HCT116 (cell line): ENCODE data around the gene HDGF. TPM values are rescaled to one million over a fixed set of nuclear protein-coding genes. Genes with fewer than 3 reads are reported as not detected.

Source experiments
- ATAC-seq: fragments of 200-7000 bp; cut with Tn5 transposase; 2 replicates; pipeline ENCODE4 v1.9.1; 2020; ENCODE audit warnings: mild to moderate bottlenecking, moderate library complexity
- BruUV-seq: library from RNA; stranded (reverse); fragments of 400-500 nt; replicated peaks from 2 replicates; lab custom pipeline; 2021; lab: Mats Ljungman, UMichigan
- CTCF ChIA-PET: fragments of 300-600 bp; sonication (Branson Sonifier 250); formaldehyde crosslinking; loops from one replicate; lab custom pipeline; 2021; ENCODE audit warnings: antibody characterized with exemption; lab: Charles Lee
- POLR2A ChIA-PET: fragments of 300-600, 350-600 bp; sonication (Branson Sonifier 250); formaldehyde crosslinking; loops from one replicate; lab custom pipeline; 2021; ENCODE audit warnings: antibody characterized with exemption; lab: Charles Lee
- RAD21 ChIA-PET, 2 experiments: fragments of 300-600 bp; sonication (Branson Sonifier 250); formaldehyde crosslinking; loops; one replicate each; lab custom pipeline; 2023; ENCODE audit warnings: low total read pairs in 2 of 2; ENCODE audit not compliant: uncharacterized antibody in 2 of 2, unreplicated experiment in 2 of 2, low non-redundant PET in 1 of 2; lab: Charles Lee
- DNase-seq: peaks from one replicate; pipeline ENCODE4 v3.0.0-alpha.2; 2010; ENCODE audit warnings: low read depth, low spot score
- H2AFZ ChIP-seq: fragments of 200-600 bp; shearing (Covaris generic), sonication (generic); 2 replicates; pipeline ENCODE4 v1.6.1; 2017; ENCODE audit warnings: low read depth, mixed run types, mixed read lengths, antibody characterized with exemption, low read length; ENCODE audit not compliant: poor library complexity, severe bottlenecking
- H3K27ac ChIP-seq: 2 replicates; pipeline ENCODE4 v1.5.1; 2012; ENCODE audit warnings: low read depth, low read length
- H3K27me3 ChIP-seq: fragments of 200-600 bp; sonication (generic); 2 replicates; pipeline ENCODE4 v1.6.1; 2016; ENCODE audit warnings: mixed run types, low read length, mixed read lengths; ENCODE audit not compliant: insufficient read depth
- H3K36me3 ChIP-seq, 2 experiments: fragments of 200-500 bp in 1 of 2; fragments of 200-600 bp in 1 of 2; sonication (Bioruptor generic) in 1 of 2; sonication (generic) in 1 of 2; 2 replicates each; pipeline versions ENCODE4 v1.5.1 to v1.6.1; 2014 to 2016; ENCODE audit warnings: low read length in 2 of 2, inconsistent platforms in 1 of 2, mixed read lengths in 1 of 2, mixed run types in 1 of 2; ENCODE audit not compliant: insufficient read depth in 2 of 2, control insufficient read depth in 1 of 2
- H3K4me1 ChIP-seq, 2 experiments: fragments of 200-600 bp in 1 of 2; sonication (generic) in 1 of 2; 2 replicates each; pipeline versions ENCODE4 v1.5.1 to v1.6.1; 2012 to 2017; ENCODE audit warnings: low read length in 2 of 2, inconsistent platforms in 1 of 2, mild to moderate bottlenecking in 1 of 2, mixed read lengths in 1 of 2, mixed run types in 1 of 2, moderate library complexity in 1 of 2; ENCODE audit not compliant: insufficient read depth in 2 of 2, control insufficient read depth in 1 of 2
- H3K4me2 ChIP-seq: fragments of 200-600 bp; sonication (generic); 2 replicates; pipeline ENCODE4 v1.6.1; 2017; ENCODE audit warnings: mixed run types, low read length, mixed read lengths
- H3K4me3 ChIP-seq, 2 experiments: fragments of 200-600 bp in 1 of 2; sonication (generic) in 1 of 2; replicated peaks in 1 of 2; 2 replicates each; pipeline ENCODE4 v1.5.1; 2011 to 2016; ENCODE audit warnings: low read length in 2 of 2, control low read depth in 1 of 2, low read depth in 1 of 2, mild to moderate bottlenecking in 1 of 2, mixed read lengths in 1 of 2, mixed run types in 1 of 2
- H3K79me2 ChIP-seq: fragments of 200-600 bp; sonication (generic); 2 replicates; pipeline ENCODE4 v1.6.1; 2017; ENCODE audit warnings: mild to moderate bottlenecking, mixed run types, low read length, moderate library complexity, mixed read lengths; ENCODE audit not compliant: insufficient read depth
- H3K9ac ChIP-seq: fragments of 200-600 bp; sonication (generic); 2 replicates; pipeline ENCODE4 v1.6.1; 2016; ENCODE audit warnings: low read length, mixed read lengths
- H3K9me2 ChIP-seq: fragments of 200-600 bp; sonication (generic), shearing (Covaris generic); 2 replicates; pipeline ENCODE4 v1.6.1; 2017; ENCODE audit warnings: mixed run types, mild to moderate bottlenecking, moderate library complexity; ENCODE audit not compliant: insufficient read depth
- H3K9me3 ChIP-seq, 2 experiments: fragments of 200-500 bp in 1 of 2; fragments of 200-600 bp in 1 of 2; sonication (Bioruptor generic) in 1 of 2; sonication (generic) in 1 of 2; 2 replicates each; pipeline ENCODE4 v1.6.1; 2014 to 2017; ENCODE audit warnings: low read length in 2 of 2, mixed read lengths in 2 of 2, inconsistent platforms in 1 of 2, low read depth in 1 of 2, mild to moderate bottlenecking in 1 of 2, mixed run types in 1 of 2, moderate library complexity in 1 of 2; ENCODE audit not compliant: control insufficient read depth in 1 of 2, insufficient read depth in 1 of 2
- H4K20me1 ChIP-seq: fragments of 200-600 bp; sonication (generic), shearing (Covaris generic); 2 replicates; pipeline ENCODE4 v1.6.1; 2017; ENCODE audit warnings: mixed run types, mild to moderate bottlenecking, moderate library complexity; ENCODE audit not compliant: insufficient read depth
- ATF3 ChIP-seq: IDR thresholded peaks from 2 replicates; pipeline ENCODE4 v1.6.1; 2012
- CEBPB ChIP-seq: IDR thresholded peaks from 2 replicates; pipeline ENCODE4 v1.6.1; 2012; ENCODE audit warnings: low read depth
- CTCF ChIP-seq, 3 experiments: fragments of 200-600 bp in 1 of 3; sonication (generic) in 1 of 3; IDR thresholded peaks in 2 of 3; conservative IDR thresholded peaks in 1 of 3; 2 replicates each; pipeline ENCODE4 v1.5.1; 2012 to 2017; ENCODE audit warnings: low read depth in 2 of 3, low read length in 2 of 3, antibody characterized with exemption in 1 of 3, borderline replicate concordance in 1 of 3, control low read depth in 1 of 3, mild to moderate bottlenecking in 1 of 3, mixed read lengths in 1 of 3, mixed run types in 1 of 3, moderate library complexity in 1 of 3; ENCODE audit not compliant: insufficient read depth in 1 of 3
- EGR1 ChIP-seq: IDR thresholded peaks from 2 replicates; pipeline ENCODE4 v1.6.1; 2012; ENCODE audit warnings: low read depth
- ELF1 ChIP-seq: IDR thresholded peaks from 2 replicates; pipeline ENCODE4 v1.6.1; 2012; ENCODE audit warnings: low read depth, borderline replicate concordance
- EZH2phosphoT487 ChIP-seq: fragments of 200-600 bp; IDR thresholded peaks from 2 replicates; pipeline ENCODE4 v1.6.1; 2018; ENCODE audit warnings: antibody characterized with exemption, borderline replicate concordance
- FOSL1 ChIP-seq: IDR thresholded peaks from 2 replicates; pipeline ENCODE4 v1.6.1; 2012; ENCODE audit warnings: low read depth
- JUND ChIP-seq: IDR thresholded peaks from 2 replicates; pipeline ENCODE4 v1.6.1; 2012
- MAX ChIP-seq: IDR thresholded peaks from 2 replicates; pipeline ENCODE4 v1.6.1; 2012
- POLR2A ChIP-seq: IDR thresholded peaks from 2 replicates; pipeline ENCODE4 v1.7.0; 2011; ENCODE audit warnings: borderline replicate concordance; ENCODE audit not compliant: insufficient read depth, insufficient read length; ENCODE audit errors: extremely low read depth
- POLR2AphosphoS5 ChIP-seq: IDR thresholded peaks from 2 replicates; pipeline ENCODE4 v1.6.1; 2011; ENCODE audit warnings: mild to moderate bottlenecking, low read depth, low read length, moderate library complexity
- RAD21 ChIP-seq: IDR thresholded peaks from 2 replicates; pipeline ENCODE4 v1.6.1; 2012; ENCODE audit warnings: low read depth, mild to moderate bottlenecking
- REST ChIP-seq: IDR thresholded peaks from 2 replicates; pipeline ENCODE4 v1.6.1; 2012; ENCODE audit warnings: low read depth
- SIN3A ChIP-seq: IDR thresholded peaks from 2 replicates; pipeline ENCODE4 v1.6.1; 2012; ENCODE audit warnings: low read depth
- SP1 ChIP-seq: IDR thresholded peaks from 2 replicates; pipeline ENCODE4 v1.6.1; 2012; ENCODE audit warnings: low read depth
- SRF ChIP-seq: IDR thresholded peaks from 2 replicates; pipeline ENCODE4 v1.6.1; 2012; ENCODE audit warnings: low read depth
- ZBTB33 ChIP-seq: IDR thresholded peaks from 2 replicates; pipeline ENCODE4 v1.6.1; 2011; ENCODE audit warnings: mild to moderate bottlenecking, low read length, moderate library complexity; ENCODE audit not compliant: insufficient replicate concordance; ENCODE audit errors: extremely low read depth
- ZFX ChIP-seq: fragments of 450-650 bp; IDR thresholded peaks from 2 replicates; pipeline ENCODE4 v1.6.1; 2017
- ZNF274 ChIP-seq: fragments of 200-500 bp; sonication (Bioruptor generic); IDR thresholded peaks from 2 replicates; pipeline ENCODE4 v1.6.1; 2014; ENCODE audit warnings: mild to moderate bottlenecking, low read depth, low read length, inconsistent platforms
- intact Hi-C: fragments of 100-400 bp; cut with micrococcal nuclease; formaldehyde crosslinking; loops from 2 replicates; pipeline ENCODE4 v1.10.0; 2022
- total RNA-seq: library from RNA; stranded (reverse); gene quantifications from one replicate; pipeline ENCODE4 v1.2.1, GENCODE V29; 2021; ENCODE audit not compliant: unreplicated experiment

HDGF gene
- total RNA-seq, 1 experiment from 2014 or later: 304 TPM

GRCh38 chr1:156796340-156797097 is 45.0 kb upstream of the HDGF start:
- RAD21 ChIA-PET: no interaction called here
- CTCF ChIA-PET: interaction anchor here (1.2 to 1.5 kb wide), 2 partner anchors 64 to 71 kb away, joined by 3 to 6 read pairs; partner anchors contain the start of gene NTRK1
- no peak for ATAC-seq

More at GRCh38 chr1:156796340-156797097, 45.0 kb upstream of the HDGF start:
- TF ChIP-seq ATF3: no peak
- no peak for TF ChIP-seq EZH2phosphoT487
- TF ChIP-seq POLR2A: no peak
- TF ChIP-seq ZBTB33: no peak
- no peak for TF ChIP-seq ELF1
- no peak for TF ChIP-seq MAX
- no peak for TF ChIP-seq POLR2AphosphoS5
- TF ChIP-seq FOSL1: no peak
- TF ChIP-seq REST: no peak
- TF ChIP-seq SRF: no peak
- TF ChIP-seq JUND: no peak
- no peak for TF ChIP-seq CTCF (IDR thresholded peaks at IDR 0.05 in 2 of 3, conservative IDR thresholded peaks at IDR 0.05 in 1 of 3; ENCODE audit: borderline replicate concordance in 1 of 3, insufficient read depth in 1 of 3, low read depth in 2 of 3, low read length in 2 of 3)
- no peak for TF ChIP-seq CEBPB
- no peak for TF ChIP-seq ZFX
- TF ChIP-seq SIN3A: no peak
- no peak for TF ChIP-seq RAD21
- no peak for TF ChIP-seq ZNF274
- no peak for TF ChIP-seq EGR1
- TF ChIP-seq SP1: no peak
- Histone ChIP-seq H3K4me1 (peaks cover 2 to 8% of the 10 kb centered on the region in 2 experiments; a peak in 2 of 4 replicates), H2AFZ (no peak overlapping the region), H3K27me3 (no peaks in the 10 kb centered on the region), H3K9ac (no peak overlapping the region), H3K4me3 (no peak overlapping the region), H3K4me2 (no peak overlapping the region), H3K9me3 (no peaks in the 10 kb centered on the region), H4K20me1 (0 out of 2 replicates have a peak, but pooled peaks cover 4% of the 10 kb centered on the region), H3K79me2 (peaks cover 7% of the 10 kb centered on the region; the same call in 1 of the 2 replicates), H3K27ac (no peak overlapping the region), H3K9me2 (no peaks in the 10 kb centered on the region), H3K36me3 (peaks cover 68 to 71% of the 10 kb centered on the region in 2 experiments)
- intact Hi-C loops: loop anchor here (1.0 to 5.0 kb wide), 3 partner anchors 64 to 131 kb away; partner anchors contain the start of gene NTRK1
- BruUV-seq: no TSS peak
- no peak for DNase-seq
- POLR2A ChIA-PET: no interaction called here
